NT2/D1 (cell line): Measurements from ENCODE around the gene C3.

Experiments
- SUZ12 ChIP-seq: IDR thresholded peaks from 2 replicates; pipeline ENCODE4 v1.6.1; 2011; ENCODE audit not compliant: insufficient read length, insufficient read depth; ENCODE audit errors: extremely low read depth
- YY1 ChIP-seq: IDR thresholded peaks from 2 replicates; pipeline ENCODE4 v1.6.1; 2011; ENCODE audit not compliant: insufficient read length, insufficient read depth

- TF ChIP-seq YY1 (no peak), SUZ12 (no peak)
Measured at GRCh38 chr19:6660930-6661329, 59.5 kb downstream of the C3 start.
